Hepatocyte (in vitro differentiated cells): ENCODE data around the gene GAL3ST2.

Experiments used
- CTCF ChIP-seq: fragments of 200-600 bp; sonication (generic); IDR thresholded peaks from 2 replicates; pipeline ENCODE4 v1.5.1; 2016; ENCODE audit warnings: antibody characterized with exemption, mild to moderate bottlenecking; ENCODE audit not compliant: poor library complexity
- EZH2 ChIP-seq: fragments of 200-600 bp; sonication (generic); IDR thresholded peaks from 2 replicates; pipeline ENCODE4 v1.6.1; 2016; ENCODE audit warnings: antibody characterized with exemption, mild to moderate bottlenecking, borderline replicate concordance

- no peak for TF ChIP-seq EZH2
- no peak for TF ChIP-seq CTCF
Observed at GRCh38 chr2:241852116-241852980, 75.7 kb downstream of the GAL3ST2 start.
